Activated CD8-positive, alpha-beta T cell treated with anti-CD3 and anti-CD28 coated beads for 36 hours (primary cell): ENCODE data around the gene MAPKAPK2. TPM values are rescaled to one million over a fixed set of nuclear protein-coding genes. Genes with fewer than 3 reads are reported as not detected.
A peak's percentile ranks its signal among the peaks of the same experiment; 100 is the strongest.

Experiments
- ATAC-seq: fragments of 200-7000 bp; cut with Tn5 transposase; one replicate; pipeline ENCODE4 v1.10.0; 2021; ENCODE audit warnings: mild to moderate bottlenecking, moderate library complexity
- CTCF ChIA-PET: fragments of 350-600 bp; sonication (Branson Sonifier 250); formaldehyde crosslinking; loops from one replicate; lab custom pipeline; 2021; ENCODE audit warnings: antibody characterized with exemption; lab: Charles Lee
- POLR2A ChIA-PET: fragments of 350-600 bp; sonication (Branson Sonifier 250); formaldehyde crosslinking; loops from one replicate; lab custom pipeline; 2021; ENCODE audit warnings: antibody characterized with exemption; lab: Charles Lee
- DNase-seq: peaks from one replicate; pipeline ENCODE4 v3.0.0-alpha.2; 2020
- H3K27ac Mint-ChIP-seq: one replicate; pipeline ENCODE4 v1.8.0; 2021; ENCODE audit warnings: mild to moderate bottlenecking, mixed read lengths
- H3K27me3 Mint-ChIP-seq: one replicate; pipeline ENCODE4 v1.8.0; 2021; ENCODE audit warnings: mixed read lengths
- H3K36me3 Mint-ChIP-seq: one replicate; pipeline ENCODE4 v1.8.0; 2021; ENCODE audit warnings: low read depth, mixed read lengths
- H3K4me1 Mint-ChIP-seq: one replicate; pipeline ENCODE4 v1.8.0; 2021; ENCODE audit warnings: low read depth, mixed read lengths
- H3K4me3 Mint-ChIP-seq: one replicate; pipeline ENCODE4 v1.8.0; 2021; ENCODE audit warnings: mild to moderate bottlenecking, moderate library complexity, mixed read lengths
- H3K9me3 Mint-ChIP-seq: one replicate; pipeline ENCODE4 v1.8.0; 2021; ENCODE audit warnings: mixed read lengths
- CTCF ChIP-seq: fragments of 200-600 bp; IDR thresholded peaks from one replicate; pipeline ENCODE4 v1.8.0; 2022; ENCODE audit warnings: antibody characterized with exemption, mild to moderate bottlenecking
- intact Hi-C: fragments of 100-400 bp; cut with micrococcal nuclease; formaldehyde crosslinking; loops from one replicate; pipeline ENCODE4 v1.10.0; 2022
- total RNA-seq, 2 experiments: library from RNA; stranded (reverse); gene quantifications; one replicate each; pipeline ENCODE4 v1.2.3, GENCODE V29; 2021

The MAPKAPK2 gene
- total RNA-seq, 2 experiments from 2014 or later: 50.4 to 51.4 TPM

DNA sequence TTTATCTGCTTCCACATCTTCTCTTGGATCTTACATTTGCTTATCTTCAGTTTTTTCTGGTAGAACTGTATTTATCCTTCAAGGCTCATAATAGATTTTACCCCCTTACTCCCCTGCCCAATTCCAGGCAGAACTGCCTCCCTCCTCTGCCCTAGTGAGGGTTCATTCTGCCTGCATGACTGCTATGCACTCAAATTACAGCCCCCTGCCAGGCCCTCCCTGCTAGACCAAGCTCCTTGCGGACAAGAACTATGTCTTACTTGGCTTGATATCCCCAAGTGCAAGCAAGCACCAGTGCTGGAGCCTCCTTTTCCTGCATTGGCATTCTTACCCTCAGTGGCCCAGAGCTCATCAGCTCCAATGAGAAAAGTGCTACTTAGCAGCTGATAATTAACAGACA lies 18.1 kb downstream of the MAPKAPK2 start:
- POLR2A ChIA-PET: interaction anchor here (0.7 kb wide), 1 partner anchor 14 kb away, joined by 3 read pairs; no protein-coding TSS in a partner anchor
- intact Hi-C loops: no loop called here
- no peak for TF ChIP-seq CTCF
- DNase-seq (no peak), ATAC-seq (no peak)
- no peaks in the 10 kb centered on the region for H3K9me3 Mint-ChIP-seq
- H3K36me3 Mint-ChIP-seq: no peaks in the 10 kb centered on the region
- H3K4me1 Mint-ChIP-seq: peaks cover 79% of the 10 kb centered on the region
- H3K27ac Mint-ChIP-seq: peak overlapping the region; percentile 76
- CTCF ChIA-PET: interaction anchor here (0.6 to 4.5 kb wide), 13 partner anchors 9 to 279 kb away, joined by 3 to 43 read pairs (median 3); no protein-coding TSS in a partner anchor
- no peaks in the 10 kb centered on the region for H3K27me3 Mint-ChIP-seq
- H3K4me3 Mint-ChIP-seq: no peak overlapping the region

DNA sequence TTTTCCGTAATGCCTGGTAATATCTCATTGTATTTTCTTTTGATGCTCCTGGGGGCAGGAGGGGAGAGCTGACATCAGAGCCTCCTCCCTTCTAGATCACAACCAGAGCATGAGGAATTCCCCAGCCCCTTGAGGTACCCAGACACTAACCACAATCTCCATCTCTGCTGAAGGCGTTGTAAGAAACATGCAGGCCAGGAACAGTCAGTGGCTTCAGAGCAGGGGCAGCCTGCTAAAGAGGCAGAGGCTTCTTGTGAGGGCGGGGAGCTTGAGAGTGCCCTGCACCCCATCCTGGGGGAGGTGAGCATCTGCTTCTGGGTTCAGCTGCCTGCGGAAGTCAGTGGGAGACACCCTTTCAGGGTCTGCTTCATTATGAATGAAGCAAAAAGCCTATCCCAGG lies 19.0 kb downstream of the MAPKAPK2 start:
- Mint-ChIP-seq H3K4me1 (peaks cover 85% of the 10 kb centered on the region), H3K36me3 (no peaks in the 10 kb centered on the region), H3K9me3 (no peaks in the 10 kb centered on the region), H3K4me3 (peak overlapping the region; percentile 15), H3K27me3 (no peaks in the 10 kb centered on the region), H3K27ac (peak overlapping the region; percentile 76)
- POLR2A ChIA-PET: interaction anchor here (1.0 to 2.3 kb wide), 5 partner anchors 11 to 54 kb away, joined by 3 to 8 read pairs (median 4); no protein-coding TSS in a partner anchor
- no peak for TF ChIP-seq CTCF
- peak; percentile 87 for ATAC-seq
- intact Hi-C loops: no loop called here
- CTCF ChIA-PET: interaction anchor here (0.6 to 4.5 kb wide), 15 partner anchors 8 to 278 kb away, joined by 3 to 43 read pairs (median 6); no protein-coding TSS in a partner anchor
- DNase-seq: peak; percentile 87

- peak; percentile 42 for DNase-seq
- ChIA-PET POLR2A (interaction anchor here (1.0 to 2.3 kb wide), 6 partner anchors 10 to 56 kb away, joined by 3 to 8 read pairs (median 4); no protein-coding TSS in a partner anchor), CTCF (interaction anchor here (0.8 to 4.5 kb wide), 11 partner anchors 12 to 229 kb away, joined by 3 to 43 read pairs (median 7); no protein-coding TSS in a partner anchor)
- Mint-ChIP-seq H3K27ac (peak overlapping the region; percentile 76), H3K9me3 (no peaks in the 10 kb centered on the region), H3K36me3 (no peaks in the 10 kb centered on the region), H3K27me3 (no peaks in the 10 kb centered on the region), H3K4me3 (peak overlapping the region; percentile 15), H3K4me1 (peaks cover 86% of the 10 kb centered on the region)
- peak; percentile 14 for ATAC-seq
- TF ChIP-seq CTCF: no peak
- intact Hi-C loops: no loop called here
Observed at GRCh38 chr1:206704226-206704625, 19.5 kb downstream of the MAPKAPK2 start.

- no peak for ATAC-seq
- peaks cover 86% of the 10 kb centered on the region for H3K4me1 Mint-ChIP-seq
- H3K4me3 Mint-ChIP-seq: no peak overlapping the region
- no peak for TF ChIP-seq CTCF
- no peak for DNase-seq
- no peaks in the 10 kb centered on the region for H3K27me3 Mint-ChIP-seq
- no peak overlapping the region for H3K27ac Mint-ChIP-seq
- no peaks in the 10 kb centered on the region for H3K9me3 Mint-ChIP-seq
- ChIA-PET CTCF (interaction anchor here (0.6 to 4.5 kb wide), 9 partner anchors 11 to 207 kb away, joined by 3 to 43 read pairs (median 9); no protein-coding TSS in a partner anchor), POLR2A (interaction anchor here (0.7 to 2.3 kb wide), 6 partner anchors 9 to 68 kb away, joined by 3 to 8 read pairs (median 4); no protein-coding TSS in a partner anchor)
- H3K36me3 Mint-ChIP-seq: no peaks in the 10 kb centered on the region
- intact Hi-C loops: no loop called here
Observed at GRCh38 chr1:206705191-206705590, 20.5 kb downstream of the MAPKAPK2 start.

DNA sequence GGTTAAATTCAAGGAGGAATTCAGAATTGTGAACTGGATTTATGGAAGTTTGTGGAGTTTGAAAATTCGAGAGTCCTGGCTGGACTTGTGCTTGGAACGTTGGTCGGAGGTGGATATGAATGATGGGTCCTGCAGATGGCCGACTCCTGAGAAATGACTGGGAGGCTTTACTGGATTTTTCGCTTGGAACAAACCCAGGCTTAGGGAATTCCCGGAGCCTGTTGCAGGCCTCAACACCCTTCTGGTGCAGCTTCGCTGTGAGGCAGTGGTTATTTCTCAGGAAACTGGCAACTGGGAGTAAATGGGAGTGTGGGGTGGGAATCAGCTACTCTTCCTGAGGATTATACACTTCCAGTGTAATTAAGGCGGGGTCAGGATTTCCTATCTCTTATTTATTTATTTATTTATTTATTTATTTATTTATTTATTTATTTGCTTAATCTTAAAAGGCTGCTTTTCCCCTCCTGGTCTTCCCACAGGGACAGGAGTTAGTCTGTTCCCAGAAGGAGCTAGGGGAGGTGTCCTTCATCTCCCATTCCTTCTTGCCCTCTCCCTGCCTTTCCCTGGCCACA lies 21.1 kb downstream of the MAPKAPK2 start:
- no peak for TF ChIP-seq CTCF
- DNase-seq (no peak), ATAC-seq (no peak)
- ChIA-PET POLR2A (interaction anchor here (0.7 to 2.3 kb wide), 6 partner anchors 9 to 96 kb away, joined by 3 to 8 read pairs (median 4); no protein-coding TSS in a partner anchor), CTCF (interaction anchor here (0.6 to 4.5 kb wide), 8 partner anchors 10 to 207 kb away, joined by 3 to 43 read pairs (median 14); no protein-coding TSS in a partner anchor)
- Mint-ChIP-seq H3K4me1 (peaks cover 84% of the 10 kb centered on the region), H3K27me3 (no peaks in the 10 kb centered on the region), H3K9me3 (no peaks in the 10 kb centered on the region), H3K36me3 (no peaks in the 10 kb centered on the region), H3K27ac (no peak overlapping the region), H3K4me3 (no peak overlapping the region)
- intact Hi-C loops: no loop called here
